ENCODE measurements around the gene CA11. TPM values are rescaled to one million over a fixed set of nuclear protein-coding genes. Genes with fewer than 3 reads are reported as not detected.

Gene CA11
- total and polyA plus RNA-seq, 4 donors: 0.88 to 13.0 (median 5.1) TPM

DNA sequence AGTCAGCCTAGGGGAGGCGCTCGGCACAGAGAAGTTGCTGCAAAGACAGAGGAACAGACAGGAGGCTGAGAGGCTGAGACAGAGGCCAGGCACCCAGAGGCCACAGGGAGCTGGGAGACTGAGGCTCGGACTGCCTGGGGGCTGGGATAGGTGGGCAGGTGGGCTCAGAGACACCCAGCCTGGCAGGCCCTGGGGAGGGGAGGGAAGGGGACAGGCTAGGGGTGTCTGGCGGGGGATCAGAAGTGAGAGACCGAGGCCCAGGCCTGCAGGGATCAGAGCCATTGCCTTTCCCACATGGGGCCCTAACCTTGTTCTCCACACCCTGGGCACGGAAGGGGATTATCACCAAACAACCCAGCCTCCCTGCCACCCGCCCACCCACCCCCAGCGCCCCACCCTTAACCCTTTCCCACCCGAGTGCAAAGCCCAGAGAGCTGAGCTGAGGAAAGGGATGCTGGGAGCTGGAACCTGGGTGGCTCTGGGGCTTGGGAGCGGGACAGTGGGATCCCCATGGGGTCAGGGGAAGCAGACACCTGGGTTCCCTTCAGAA, 25.5 kb upstream of the CA11 start:
- Histone ChIP-seq H3K36me3 (ENCODE audit: control insufficient read depth in 4 of 4, insufficient read depth in 4 of 4, low read length in 4 of 4) (no peaks in the 10 kb centered on the region), H3K9me3 (ENCODE audit: control insufficient read depth in 4 of 4, insufficient read depth in 3 of 4, low read length in 3 of 4) (no peaks in the 10 kb centered on the region), H3K27me3 (ENCODE audit: control insufficient read depth in 3 of 3, insufficient read depth in 3 of 3, low read length in 2 of 3) (no peaks in the 10 kb centered on the region), H3K9ac (ENCODE audit: insufficient read depth in 1 of 2, low read length in 2 of 2) (no peak overlapping the region), H3K4me3 (no peak overlapping the region), H3K27ac (ENCODE audit: low read depth in 1 of 2, low read length in 1 of 2) (no peak overlapping the region), H3K4me1 (ENCODE audit: control insufficient read depth in 5 of 5, insufficient read depth in 5 of 5, low read length in 5 of 5) (peaks cover 0 to 12% (median 5%) of the 10 kb centered on the region in 5 donors)
- DNase-seq (no peak), ATAC-seq (ENCODE audit: insufficient read depth, low FRiP score) (no peak)
- no peak for TF ChIP-seq CTCF (IDR thresholded peaks at IDR 0.05; ENCODE audit: control extremely low read depth, extremely low read depth)
- 77 to 90% methylated on average over 10 of the region's 10 CpGs for WGBS, 2 donors

GRCh38 chr19:48670699-48671445, 24.9 kb upstream of the CA11 start:
- Histone ChIP-seq H3K9ac (ENCODE audit: insufficient read depth in 1 of 2, low read length in 2 of 2) (no peak overlapping the region), H3K4me3 (no peak overlapping the region), H3K9me3 (ENCODE audit: control insufficient read depth in 4 of 4, insufficient read depth in 3 of 4, low read length in 3 of 4) (no peaks in the 10 kb centered on the region), H3K27ac (ENCODE audit: low read depth in 1 of 2, low read length in 1 of 2) (no peak overlapping the region), H3K36me3 (ENCODE audit: control insufficient read depth in 4 of 4, insufficient read depth in 4 of 4, low read length in 4 of 4) (no peaks in the 10 kb centered on the region), H3K4me1 (ENCODE audit: control insufficient read depth in 5 of 5, insufficient read depth in 5 of 5, low read length in 5 of 5) (peaks cover 0 to 12% (median 5%) of the 10 kb centered on the region in 5 donors), H3K27me3 (ENCODE audit: control insufficient read depth in 3 of 3, insufficient read depth in 3 of 3, low read length in 2 of 3) (no peaks in the 10 kb centered on the region)
- 89 to 91% methylated on average over 21 of the region's 21 CpGs for WGBS, 2 donors
- no peak for TF ChIP-seq CTCF (IDR thresholded peaks at IDR 0.05; ENCODE audit: control extremely low read depth, extremely low read depth)
- ATAC-seq (ENCODE audit: insufficient read depth, low FRiP score) (no peak), DNase-seq (no peak)

- no peak for DNase-seq
- 96 to 97% methylated on average over 22 to 26 of the region's 26 CpGs for WGBS, 2 donors
- H3K27me3 ChIP-seq (ENCODE audit: control insufficient read depth in 3 of 3, insufficient read depth in 3 of 3, low read length in 2 of 3): no peaks in the 10 kb centered on the region
- H3K27ac ChIP-seq (ENCODE audit: low read depth in 1 of 2, low read length in 1 of 2): no peak overlapping the region
- peak; percentile 12 for ATAC-seq (ENCODE audit: insufficient read depth, low FRiP score)
- no peaks in the 10 kb centered on the region for H3K9me3 ChIP-seq (ENCODE audit: control insufficient read depth in 4 of 4, insufficient read depth in 3 of 4, low read length in 3 of 4)
- H3K4me3 ChIP-seq: no peak overlapping the region
- TF ChIP-seq CTCF (IDR thresholded peaks at IDR 0.05; ENCODE audit: control extremely low read depth, extremely low read depth): no peak
- H3K36me3 ChIP-seq (ENCODE audit: control insufficient read depth in 4 of 4, insufficient read depth in 4 of 4, low read length in 4 of 4): no peaks in the 10 kb centered on the region
- no peak overlapping the region for H3K9ac ChIP-seq (ENCODE audit: insufficient read depth in 1 of 2, low read length in 2 of 2)
- H3K4me1 ChIP-seq (ENCODE audit: control insufficient read depth in 5 of 5, insufficient read depth in 5 of 5, low read length in 5 of 5): peaks cover 0 to 5% (median 0%) of the 10 kb centered on the region in 5 donors
These were observed 24.1 kb upstream of the CA11 start for GRCh38 chr19:48669903-48670668.
